HG03045 (cell line): ENCODE data around the gene XXYLT1.

Experiments
- ATAC-seq: cut with Tn5 transposase; IDR thresholded peaks from one replicate; pipeline ENCODE4 v1.9.1; 2021; ENCODE audit warnings: mild to moderate bottlenecking, moderate library complexity; ENCODE audit not compliant: unreplicated experiment

Gene XXYLT1

DNA sequence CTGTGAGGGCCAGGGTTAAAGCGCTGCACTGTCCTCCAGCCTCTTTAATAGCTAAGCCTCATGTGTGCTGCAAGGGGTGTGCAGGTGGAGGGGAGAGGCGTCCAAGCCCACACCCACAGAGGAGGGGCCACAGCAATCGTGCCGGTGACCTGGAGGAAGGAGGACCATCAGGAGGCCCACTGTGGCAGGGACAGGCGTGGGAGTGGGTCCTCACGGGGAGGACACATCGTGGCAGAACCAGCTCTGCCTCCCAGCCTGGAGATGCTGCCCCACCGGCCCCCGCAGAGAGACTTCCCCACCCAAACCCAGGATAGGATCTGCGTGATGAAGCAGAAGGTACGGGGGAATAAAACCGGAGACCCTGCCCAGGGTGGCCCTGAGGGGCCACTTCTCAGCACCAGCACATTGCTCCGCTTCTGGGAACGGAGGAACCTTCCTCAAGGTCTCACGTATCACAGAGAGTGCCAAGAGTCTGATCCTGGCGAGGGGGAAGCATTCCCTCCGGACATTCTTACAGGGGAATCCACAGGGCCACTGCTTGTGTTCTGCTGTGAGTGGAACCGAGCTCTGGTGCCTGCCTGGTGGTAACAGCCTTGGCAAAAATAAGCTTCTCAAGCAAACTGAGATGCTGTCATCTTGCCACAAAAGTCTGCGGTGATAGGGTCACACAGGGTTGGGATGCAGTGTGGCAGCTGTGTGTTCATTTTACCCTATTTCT, 199.8 kb downstream of the XXYLT1 start:
- no peak for ATAC-seq

DNA sequence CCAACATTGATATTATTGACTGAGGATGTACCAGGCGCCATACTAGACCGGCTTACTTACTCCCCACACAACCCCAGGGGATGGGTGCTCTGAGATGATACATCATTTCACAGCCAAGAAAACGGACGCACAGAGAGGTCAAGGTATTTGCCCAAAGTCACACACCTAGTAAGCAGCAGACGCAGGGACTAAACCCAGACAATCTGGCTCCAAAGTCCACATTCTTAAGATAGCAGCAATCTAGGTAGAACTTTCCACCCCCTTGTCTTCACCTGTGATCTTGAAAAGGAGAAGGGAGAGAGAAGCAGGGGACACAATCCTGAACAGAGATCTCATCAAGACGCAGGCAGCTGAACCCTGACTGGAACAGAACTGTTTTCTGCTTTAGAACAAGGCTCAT, 200.6 kb downstream of the XXYLT1 start:
- no peak for ATAC-seq

DNA sequence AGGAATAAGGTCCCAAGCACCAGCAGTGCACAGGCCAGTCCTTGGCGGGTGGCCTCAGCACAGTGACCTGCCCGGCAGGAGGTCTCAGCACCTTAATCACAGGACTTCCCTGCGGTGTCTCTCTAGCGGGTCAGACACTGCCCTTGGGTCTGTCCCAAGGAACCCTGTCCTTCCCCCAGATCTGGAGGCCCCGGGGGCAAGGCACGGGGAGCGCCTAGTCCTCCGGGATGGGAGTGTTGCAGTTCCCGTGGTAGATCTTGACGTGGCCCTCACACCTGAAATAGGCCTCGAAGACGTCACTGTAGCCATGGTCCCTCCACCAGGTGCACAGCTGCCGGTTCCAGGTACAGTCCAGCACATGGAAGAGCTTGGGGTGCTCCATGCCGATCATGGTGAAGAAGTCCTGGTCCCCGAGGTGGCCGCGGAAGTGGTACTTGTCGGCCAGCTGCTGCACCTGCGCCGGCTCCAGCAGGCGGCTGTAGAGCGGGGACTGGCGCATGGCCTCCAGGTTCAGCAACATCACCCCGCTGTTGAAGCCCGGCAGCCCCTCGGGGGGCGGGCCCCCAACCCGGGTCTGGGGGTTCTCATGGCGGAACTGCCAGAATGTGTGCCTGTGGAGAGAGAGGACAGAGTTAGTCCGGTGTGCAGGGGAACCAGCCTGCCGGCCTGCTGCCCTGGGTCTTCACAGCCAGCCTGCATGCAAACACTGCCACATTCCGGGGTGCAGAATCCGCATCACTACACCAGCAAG, 201.3 kb downstream of the XXYLT1 start:
- no peak for ATAC-seq

DNA sequence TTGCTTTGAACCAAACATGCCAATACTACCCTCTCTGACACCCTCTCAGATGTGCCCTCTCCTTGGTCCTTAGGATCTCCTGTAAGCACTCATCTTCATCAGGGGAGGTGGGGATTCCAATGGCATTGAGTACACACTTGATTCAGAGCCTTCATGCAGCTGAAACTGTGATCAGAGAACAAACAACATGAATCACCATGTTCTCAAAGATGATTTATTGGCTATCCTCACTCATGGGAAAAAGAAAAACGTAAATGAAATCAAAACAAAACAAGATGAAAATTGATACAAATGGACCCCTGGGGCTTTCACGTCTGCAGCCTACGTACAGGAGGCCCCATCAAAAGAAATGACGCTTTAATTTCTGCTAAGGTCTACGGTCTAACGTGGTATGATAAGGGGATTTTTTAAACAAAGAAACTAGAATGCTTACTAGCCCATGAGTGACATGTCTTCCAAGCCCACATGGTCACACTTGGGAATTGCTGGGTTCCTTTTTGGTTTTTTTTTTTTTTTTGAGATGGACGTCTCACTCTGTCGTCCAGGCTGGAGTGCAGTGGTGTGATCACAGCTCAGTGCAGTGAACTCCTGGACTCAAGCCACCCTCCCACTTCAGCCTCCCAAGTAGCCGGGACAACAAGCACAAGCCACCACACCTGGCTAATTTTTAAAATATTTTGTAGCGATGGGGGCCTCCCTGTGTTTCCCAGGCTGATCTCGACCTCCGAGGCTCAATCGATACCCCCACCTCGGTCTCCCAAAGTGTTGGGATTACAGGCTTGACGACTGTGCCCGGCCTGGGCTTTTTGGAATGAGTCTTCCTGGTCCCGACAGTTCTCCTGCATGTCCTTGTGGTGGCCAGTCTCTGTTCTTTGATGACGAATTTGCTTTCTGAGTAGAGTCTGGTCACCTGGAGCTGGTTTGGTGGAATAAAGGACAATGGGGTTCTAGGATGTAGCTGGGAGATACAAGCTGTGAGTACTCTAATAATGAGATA, 202.6 kb downstream of the XXYLT1 start:
- ATAC-seq: no peak

DNA sequence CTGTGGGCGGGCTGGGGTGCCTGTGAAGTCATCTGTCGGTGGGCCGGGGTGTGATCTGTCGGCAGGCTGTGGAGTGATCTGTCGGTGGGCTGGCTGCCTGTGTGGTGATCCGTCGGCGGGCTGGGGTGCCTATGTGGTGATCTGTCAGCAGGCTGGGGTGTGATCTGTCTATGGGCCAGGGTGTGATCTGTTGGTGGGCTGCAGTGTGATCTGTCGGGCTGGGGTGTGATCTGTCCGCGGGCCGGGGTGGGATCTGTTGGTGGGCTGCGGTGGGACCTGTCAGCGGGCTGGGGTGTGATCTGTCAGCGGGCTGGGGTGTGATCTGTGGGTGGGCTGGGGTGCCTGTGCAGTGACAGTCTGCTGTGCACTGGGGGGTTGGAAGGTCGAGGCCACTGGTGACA, 204.5 kb downstream of the XXYLT1 start:
- ATAC-seq: no peak

DNA sequence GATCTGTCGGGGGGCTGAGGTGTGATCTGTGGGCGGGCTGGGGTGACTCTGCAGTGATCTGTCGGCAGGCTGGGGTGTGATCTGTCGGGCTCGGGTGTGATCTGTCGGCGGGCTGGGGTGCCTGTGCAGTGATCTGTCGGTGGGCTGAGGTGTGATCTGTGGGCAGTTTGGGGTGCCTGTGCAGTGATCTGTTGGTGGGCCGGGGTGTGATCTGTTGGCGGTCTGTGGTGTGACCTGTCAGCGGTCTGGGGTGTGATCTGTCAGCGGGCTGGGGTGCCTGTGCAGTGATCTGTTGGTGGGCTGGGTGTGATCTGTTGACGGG, 205.1 kb downstream of the XXYLT1 start:
- no peak for ATAC-seq

DNA sequence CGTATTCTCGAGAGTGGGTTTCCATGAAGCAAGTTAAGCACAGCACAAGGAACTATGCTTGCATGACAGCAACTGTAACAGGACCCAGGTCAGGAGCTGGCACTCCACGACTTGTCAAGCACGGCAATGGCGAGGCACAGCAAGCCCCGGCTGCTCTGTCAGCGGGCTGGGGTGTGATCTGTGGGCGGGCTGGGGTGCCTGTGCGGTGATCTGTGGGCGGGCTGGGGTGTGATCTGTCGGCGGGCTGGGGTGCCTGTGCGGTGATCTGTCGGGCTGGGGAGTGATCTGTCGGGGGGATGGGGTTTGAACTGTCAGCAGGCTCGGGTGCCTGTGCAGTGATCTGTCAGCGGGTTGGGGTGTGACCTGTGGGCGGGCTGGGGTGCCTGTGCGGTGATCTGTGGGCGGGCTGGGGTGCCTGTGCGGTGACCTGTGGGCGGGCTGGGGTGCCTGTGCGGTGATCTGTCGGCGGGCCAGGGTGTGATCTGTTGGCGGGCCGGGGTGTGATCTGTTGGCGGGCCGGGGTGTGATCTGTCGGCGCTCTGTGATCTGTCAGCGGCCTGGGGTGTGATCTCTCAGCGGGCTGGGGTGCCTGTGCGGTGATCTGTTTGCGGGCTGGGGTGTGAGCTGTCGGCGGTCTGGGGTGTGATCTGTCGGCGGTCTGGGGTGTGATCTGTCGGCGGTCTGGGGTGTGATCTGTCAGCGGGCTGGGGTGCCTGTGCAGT, 205.7 kb downstream of the XXYLT1 start:
- ATAC-seq: no peak

DNA sequence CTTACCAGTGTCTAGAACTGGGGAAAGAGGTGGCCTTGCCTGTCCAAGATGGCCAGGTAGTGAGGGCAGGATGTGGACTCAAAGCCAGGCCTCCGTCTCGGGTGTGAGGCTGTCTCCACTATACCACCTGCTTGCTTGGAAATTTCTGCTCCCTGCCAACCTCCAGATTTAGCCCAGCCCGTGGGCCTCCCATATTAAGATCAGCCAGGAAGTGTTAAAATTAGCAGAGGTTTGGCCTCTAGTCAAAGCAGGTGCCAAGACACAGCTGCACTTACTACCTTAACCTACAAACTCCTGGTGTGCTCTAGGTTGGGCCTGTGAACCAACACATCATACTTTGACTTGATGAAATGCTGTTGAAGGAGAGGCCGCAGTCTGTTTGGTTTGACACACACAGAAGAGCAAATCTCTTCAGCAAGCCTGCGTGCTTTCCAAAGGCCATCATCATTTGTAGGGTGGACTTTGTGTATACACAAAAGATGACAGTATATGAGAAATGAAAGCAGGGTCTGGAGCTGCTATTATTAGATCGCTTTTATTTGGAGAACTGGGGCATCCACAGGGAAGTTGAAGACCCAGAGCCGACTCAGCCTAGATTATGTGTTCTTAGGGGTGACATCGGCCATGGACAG, 206.5 kb downstream of the XXYLT1 start:
- no peak for ATAC-seq

DNA sequence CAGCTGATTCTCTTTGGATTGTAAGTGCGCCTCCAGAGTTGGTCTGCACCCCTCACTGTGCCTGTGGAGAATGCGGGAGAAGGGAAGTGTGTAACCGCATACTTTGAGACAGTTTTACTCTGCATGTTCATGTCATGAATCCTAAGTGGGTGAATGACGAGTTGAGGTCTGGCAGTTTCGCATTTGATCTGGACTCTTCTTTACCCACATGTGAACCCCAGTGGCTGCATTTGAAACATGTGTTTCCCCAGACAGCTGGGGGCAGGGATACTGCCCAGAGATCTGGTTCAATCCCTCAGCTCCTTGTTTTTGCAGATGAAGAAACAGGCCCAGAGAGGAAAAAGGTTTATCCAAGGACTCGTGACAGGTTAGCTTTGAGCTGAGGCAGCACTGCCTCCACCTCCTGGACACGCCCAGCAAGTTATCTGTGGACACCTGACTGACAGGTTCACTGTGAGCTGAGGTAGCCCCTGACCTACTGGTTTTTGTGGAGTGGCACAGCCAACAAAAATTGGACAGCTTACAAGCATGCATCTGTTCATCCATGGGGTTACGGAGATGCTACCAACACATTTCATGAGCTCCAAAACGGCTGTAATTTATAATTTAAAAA, 207.3 kb downstream of the XXYLT1 start:
- no peak for ATAC-seq

DNA sequence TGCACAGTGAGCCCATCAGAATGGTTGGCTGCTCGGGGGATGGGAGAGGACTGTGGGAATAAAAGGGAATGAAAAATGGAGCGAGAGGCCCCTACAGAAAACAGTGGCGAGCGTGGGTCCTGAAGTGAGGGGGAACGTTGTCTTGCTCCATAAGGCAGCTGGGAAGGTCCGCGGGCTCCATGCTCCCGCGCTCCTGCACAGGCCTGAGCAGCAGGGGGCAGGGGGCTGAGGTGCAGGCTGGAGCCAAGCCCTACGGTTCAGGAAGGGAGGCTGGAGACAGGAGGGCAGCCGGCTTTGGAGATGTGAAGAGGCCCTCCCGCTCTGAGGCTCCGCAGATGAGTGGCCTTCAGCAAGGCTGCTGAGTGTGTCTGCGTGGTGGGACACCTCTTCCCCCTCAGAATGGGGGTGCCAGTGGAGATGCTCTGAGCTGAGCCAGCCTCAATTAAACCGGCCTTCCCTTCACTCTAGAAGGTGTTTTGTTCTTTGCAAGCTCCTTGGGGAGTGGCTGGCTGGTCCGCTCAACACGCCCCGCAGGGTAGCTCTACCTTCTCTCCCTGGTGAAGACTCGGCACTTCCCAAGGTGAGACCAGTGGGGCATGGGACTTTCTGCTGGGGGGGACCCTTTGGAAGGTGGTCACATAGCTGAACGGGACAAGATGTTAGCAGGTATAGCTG, 208.0 kb downstream of the XXYLT1 start:
- no peak for ATAC-seq

DNA sequence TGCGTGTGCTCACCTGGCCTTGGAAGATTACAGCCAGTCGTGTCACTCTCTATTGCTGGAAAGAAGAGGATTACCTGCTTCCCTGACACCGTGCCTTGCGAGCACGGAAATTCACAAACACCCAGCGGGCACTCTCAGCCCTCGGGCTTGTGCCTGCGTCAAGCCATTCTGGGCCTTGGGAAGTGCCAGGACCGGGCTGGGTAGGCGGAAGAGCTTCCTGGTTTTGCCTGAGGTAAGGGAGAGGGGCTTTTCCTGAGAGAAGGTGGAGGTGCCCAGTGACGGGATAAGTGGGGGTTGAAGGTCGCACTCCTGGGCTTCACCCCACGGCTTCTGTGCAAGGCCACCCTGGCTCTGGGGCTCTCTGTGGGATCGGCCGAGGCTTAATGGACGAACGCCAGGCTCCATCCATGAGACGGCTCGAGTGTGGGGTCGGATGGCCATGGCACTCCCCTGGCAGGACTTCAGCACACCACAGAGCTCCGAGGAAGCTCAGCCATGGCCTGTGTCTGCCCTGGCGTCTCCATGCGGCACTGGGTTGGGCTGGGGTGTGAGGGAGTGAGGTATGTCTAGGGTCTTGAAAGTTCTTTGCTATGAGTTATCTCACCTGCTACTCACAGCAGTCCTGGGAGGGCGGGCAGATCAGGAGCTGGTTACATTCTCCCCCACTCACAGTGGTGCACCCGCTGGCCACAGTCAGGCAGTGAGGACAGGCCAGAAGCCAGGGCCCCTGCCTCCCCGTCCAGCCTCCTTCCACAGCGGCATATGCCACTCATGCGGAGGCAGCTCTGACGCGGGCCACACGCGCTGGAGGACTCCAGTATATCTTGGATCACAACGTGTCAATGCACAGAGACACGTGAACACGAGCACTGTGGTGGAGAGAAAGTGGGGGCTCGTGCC, 209.0 kb downstream of the XXYLT1 start:
- no peak for ATAC-seq

DNA sequence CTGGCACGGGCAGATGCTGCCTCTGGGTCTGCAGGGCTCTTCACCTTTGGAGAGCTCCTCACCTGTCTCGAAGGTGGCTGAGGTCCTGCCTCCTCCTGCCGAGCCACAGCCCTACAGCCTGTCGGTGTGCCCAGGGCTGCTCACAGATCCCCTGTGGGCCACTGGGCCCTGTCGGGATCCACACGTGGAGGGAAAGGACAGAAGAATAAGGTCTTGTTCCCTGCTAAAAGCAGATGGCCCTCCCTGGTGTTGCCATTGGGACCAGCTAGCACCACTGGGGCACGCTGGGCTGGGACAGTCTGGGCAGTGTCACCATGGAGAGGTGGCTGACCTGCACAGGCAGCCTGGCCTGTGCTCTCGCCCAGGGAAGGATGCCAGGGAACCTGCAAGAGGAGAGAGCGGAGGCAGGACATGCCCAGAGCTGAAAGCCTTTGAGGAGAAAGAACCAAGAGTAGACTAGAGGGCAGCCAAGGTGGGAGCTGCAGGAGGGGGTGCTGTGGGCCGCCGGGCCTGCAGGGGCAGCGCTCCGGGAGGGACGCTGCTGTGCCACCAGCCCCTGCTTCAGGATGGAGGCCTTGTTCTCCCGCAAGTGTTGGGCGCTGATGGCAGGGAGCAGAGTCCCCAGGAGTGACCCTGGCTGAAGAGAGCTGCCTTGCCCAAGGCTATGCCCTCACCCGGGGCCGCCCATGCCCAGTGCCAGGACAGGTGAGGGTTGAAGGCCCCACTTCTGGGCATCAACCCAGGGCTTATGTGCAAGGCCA, 210.2 kb downstream of the XXYLT1 start:
- ATAC-seq: no peak

DNA sequence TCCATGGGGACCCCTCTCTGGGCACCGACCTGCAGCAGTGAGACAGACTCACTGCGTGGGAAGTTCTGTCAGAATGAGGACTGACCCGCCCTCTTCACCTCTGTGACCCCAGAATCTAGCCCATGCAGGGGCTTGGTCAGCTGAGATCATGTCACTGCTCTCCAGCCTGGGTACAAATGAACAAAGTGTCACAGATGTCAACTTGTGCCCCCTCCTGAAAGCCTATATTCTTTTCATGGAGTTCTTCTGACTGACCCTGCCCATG, 210.8 kb downstream of the XXYLT1 start:
- no peak for ATAC-seq

DNA sequence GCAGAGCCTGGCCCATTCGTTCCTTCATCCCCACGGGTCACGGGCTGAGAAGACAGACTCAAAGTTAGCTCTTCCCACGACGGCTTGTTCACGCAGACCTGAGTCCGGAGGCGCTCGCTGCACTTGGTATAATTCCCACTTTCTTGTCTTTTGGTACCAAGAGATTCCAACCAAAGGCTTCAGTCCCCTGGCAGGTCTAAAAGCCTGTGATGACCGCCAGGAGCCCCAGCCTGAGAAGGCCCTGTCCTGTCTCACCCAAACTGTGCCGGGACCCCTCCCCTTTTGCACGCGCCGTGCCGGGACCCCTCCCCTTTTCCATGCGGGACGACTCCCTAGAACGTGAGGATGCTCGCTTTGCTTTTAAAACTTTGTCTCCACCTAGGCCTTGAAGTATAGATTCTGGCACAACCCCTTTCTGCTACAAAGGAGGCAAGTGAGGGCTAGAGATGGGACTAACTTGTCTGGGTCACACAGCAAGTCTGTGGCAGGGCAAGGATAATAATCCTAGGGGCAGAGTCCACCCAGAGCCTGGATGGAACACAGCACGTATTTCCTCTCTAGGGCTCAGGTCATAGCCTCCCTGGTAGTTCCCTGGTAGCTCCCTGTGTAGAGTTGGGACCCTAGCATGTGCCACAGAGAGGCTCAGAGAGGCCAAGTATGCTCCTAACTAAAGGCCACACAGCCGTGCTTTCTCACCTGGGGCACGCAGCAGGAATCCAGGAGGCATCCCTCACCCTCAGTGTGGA, 211.3 kb downstream of the XXYLT1 start:
- no peak for ATAC-seq

DNA sequence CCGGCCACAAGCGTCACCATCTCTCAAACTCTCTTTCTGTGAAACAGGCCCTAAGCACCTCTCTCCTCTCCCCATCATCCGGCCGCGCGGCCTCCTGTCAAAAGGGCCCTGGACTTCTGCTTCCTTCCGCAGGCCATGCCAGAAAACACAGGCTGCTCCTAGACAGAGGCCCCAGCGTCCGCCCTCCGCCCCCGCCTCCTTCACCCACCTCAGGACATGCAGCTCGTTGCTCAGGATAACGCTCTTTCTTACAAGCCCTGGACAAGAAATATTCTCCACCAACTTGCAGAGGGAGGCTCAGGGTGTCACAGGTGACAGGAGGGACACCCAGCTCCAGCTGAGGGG, 212.0 kb downstream of the XXYLT1 start:
- ATAC-seq: no peak

DNA sequence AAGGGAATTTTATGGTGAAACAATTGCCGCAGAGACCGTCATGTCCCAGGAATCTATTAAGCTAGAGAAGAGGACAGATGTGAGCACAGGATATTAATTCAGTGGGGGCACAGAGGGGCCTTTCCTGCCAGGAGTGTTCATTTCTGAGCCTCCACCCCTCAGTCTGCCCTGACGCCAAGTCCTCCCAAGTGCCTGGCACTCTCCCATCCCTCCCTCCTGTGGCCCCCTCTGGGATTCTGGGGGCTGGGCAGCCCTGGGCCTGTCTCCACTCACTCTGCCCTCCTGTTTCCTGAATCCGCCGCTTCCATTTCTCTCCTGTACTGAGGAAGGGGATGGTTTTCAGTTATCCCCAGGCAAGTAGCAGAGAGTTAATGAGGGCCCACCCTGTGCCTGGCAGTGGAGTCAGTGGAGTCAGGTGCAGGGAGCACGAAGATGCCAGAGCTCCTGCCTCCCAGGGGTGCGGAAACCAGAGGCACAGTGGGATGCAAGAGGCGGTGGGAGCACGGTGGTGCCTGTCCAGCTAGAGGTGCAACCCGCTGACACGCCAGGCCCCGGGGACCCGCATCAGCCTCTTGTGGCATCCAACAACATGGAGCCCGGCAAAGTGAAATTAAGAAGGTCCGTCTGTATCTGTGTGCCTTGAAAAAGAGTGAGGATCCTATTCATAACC, 212.5 kb downstream of the XXYLT1 start:
- ATAC-seq: no peak

DNA sequence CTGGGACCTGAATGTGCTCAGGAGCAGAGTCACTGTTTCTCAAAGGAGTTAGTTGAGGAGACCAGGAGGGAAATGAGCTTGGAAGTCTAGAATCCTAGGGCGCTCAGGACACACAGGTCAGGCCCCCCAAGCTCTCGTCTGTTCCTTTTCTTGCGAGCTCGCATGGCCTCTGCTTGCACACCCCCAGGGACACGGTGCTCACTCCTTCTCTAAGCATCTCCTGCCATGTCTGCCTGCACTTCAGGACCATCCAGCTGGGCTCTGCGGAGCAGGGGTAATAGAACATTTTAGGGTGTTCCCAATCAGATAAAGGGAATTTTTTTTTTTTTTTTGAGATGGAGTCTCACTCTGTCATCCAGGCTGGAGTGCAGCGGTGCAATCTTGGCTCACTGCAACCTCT, 213.2 kb downstream of the XXYLT1 start:
- no peak for ATAC-seq
